GM18868 (cell line): ENCODE results near the gene GPR162.

ENCODE experiments used
- ATAC-seq: cut with Tn5 transposase; IDR thresholded peaks from one replicate; pipeline ENCODE4 v1.9.1; 2021; ENCODE audit warnings: mild to moderate bottlenecking, moderate library complexity; ENCODE audit not compliant: unreplicated experiment

The GPR162 gene

GRCh38 chr12:6834254-6834653 is 12.6 kb downstream of the GPR162 start:
- no peak for ATAC-seq

- ATAC-seq = no peak
Measured at GRCh38 chr12:6834873-6835272, 13.3 kb downstream of the GPR162 start.

- no peak for ATAC-seq
Measured at GRCh38 chr12:6836851-6837250, 15.2 kb downstream of the GPR162 start.

- no peak for ATAC-seq
Measured at GRCh38 chr12:6837370-6838060, 15.9 kb downstream of the GPR162 start.

- ATAC-seq = no peak
Measured at GRCh38 chr12:6838854-6839253, 17.2 kb downstream of the GPR162 start.

- no peak for ATAC-seq
Measured at GRCh38 chr12:6839482-6840201, 18.0 kb downstream of the GPR162 start.

GRCh38 chr12:6840330-6840729 is 18.7 kb downstream of the GPR162 start:
- no peak for ATAC-seq

GRCh38 chr12:6840761-6841515 is 19.3 kb downstream of the GPR162 start, which contains the start of gene GNB3:
TSS of gene GNB3 (plus strand) at chr12:6840925. CDS start at chr12:6841288, 363 bp downstream.
- no peak for ATAC-seq

GRCh38 chr12:6842075-6842474 is 20.5 kb downstream of the GPR162 start:
- no peak for ATAC-seq

GRCh38 chr12:6843118-6843902 is 21.7 kb downstream of the GPR162 start:
- ATAC-seq = no peak

GRCh38 chr12:6845395-6845794 is 23.8 kb downstream of the GPR162 start:
- no peak for ATAC-seq

GRCh38 chr12:6846316-6846869 is 24.8 kb downstream of the GPR162 start:
- no peak for ATAC-seq

- ATAC-seq = no peak
Measured at GRCh38 chr12:6847676-6848075, 26.1 kb downstream of the GPR162 start.

GRCh38 chr12:6849427-6849826 is 27.8 kb downstream of the GPR162 start:
- ATAC-seq = no peak

- ATAC-seq = no peak
Measured at GRCh38 chr12:6849976-6850560, 28.4 kb downstream of the GPR162 start.

- ATAC-seq = no peak
Measured at GRCh38 chr12:6850796-6851152, 29.2 kb downstream of the GPR162 start.

GRCh38 chr12:6851153-6851920 is 29.7 kb downstream of the GPR162 start, which contains the start of gene CDCA3:
TSS of gene CDCA3 (minus strand) at chr12:6851286. CDS start at chr12:6850952, 334 bp downstream.
- peak; percentile 55 for ATAC-seq

- ATAC-seq = peak; percentile 73
Measured at GRCh38 chr12:6851921-6852650, 30.5 kb downstream of the GPR162 start, which contains the start of gene USP5. TSS of gene USP5 (plus strand) at chr12:6852150. CDS start at chr12:6852180, 30 bp downstream.
